ENCODE measurements around the gene MORN1.

Gene MORN1

DNA sequence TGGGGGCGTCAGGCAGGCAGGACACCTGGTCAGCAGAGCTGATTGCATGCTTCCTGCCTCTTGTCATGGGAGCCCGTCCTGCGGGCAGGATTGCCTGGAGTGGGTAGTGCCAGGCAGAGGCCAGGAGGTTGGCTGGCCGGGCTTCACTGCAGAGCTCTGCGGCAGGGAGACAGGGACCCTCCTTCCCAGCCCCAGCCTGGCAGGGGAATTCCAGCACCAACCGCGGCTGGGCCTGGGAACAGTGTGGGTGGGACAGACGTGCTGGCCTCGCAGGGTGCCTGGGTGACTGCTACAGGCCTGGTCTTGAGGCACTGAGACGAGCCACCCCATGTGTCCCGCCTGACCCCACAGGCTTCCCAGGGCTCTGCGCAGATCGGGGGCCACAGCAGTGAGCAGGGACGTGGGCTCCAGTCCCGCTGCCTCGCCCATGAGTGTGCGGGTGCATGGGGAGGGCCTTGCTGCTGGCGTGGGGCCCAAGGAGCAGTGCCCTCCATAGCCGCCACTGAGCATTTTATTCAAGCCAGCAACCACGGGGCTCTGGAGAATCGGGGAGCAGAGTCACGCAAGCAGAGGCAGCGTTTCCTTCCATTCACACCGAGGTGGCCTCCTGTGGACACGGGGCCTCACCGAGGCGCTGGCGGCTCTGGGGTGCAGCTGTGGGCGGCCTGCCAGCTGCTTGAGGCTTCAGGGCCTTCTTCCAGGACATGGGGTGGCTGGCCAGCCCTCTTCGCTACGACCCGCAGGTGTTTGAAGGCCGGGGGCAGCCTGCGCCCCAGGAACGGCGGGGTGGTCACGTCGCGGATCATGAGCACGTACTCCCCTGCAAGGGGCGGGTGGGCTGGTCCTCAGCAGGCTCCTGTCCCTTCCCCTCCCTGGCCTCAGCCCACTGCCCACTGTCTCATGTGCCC lies 70.3 kb downstream of the MORN1 start:
- H3K9ac ChIP-seq (ENCODE audit: low read depth, low read length, poor library complexity, severe bottlenecking) = no peak overlapping the region
- TF ChIP-seq, protein P1, sequence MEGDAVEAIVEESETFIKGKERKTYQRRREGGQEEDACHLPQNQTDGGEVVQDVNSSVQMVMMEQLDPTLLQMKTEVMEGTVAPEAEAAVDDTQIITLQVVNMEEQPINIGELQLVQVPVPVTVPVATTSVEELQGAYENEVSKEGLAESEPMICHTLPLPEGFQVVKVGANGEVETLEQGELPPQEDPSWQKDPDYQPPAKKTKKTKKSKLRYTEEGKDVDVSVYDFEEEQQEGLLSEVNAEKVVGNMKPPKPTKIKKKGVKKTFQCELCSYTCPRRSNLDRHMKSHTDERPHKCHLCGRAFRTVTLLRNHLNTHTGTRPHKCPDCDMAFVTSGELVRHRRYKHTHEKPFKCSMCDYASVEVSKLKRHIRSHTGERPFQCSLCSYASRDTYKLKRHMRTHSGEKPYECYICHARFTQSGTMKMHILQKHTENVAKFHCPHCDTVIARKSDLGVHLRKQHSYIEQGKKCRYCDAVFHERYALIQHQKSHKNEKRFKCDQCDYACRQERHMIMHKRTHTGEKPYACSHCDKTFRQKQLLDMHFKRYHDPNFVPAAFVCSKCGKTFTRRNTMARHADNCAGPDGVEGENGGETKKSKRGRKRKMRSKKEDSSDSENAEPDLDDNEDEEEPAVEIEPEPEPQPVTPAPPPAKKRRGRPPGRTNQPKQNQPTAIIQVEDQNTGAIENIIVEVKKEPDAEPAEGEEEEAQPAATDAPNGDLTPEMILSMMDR (conservative IDR thresholded peaks at IDR 0.05; ENCODE audit: low read length) = no peak
- no peak for TF ChIP-seq EZH2phosphoT487 (IDR thresholded peaks at IDR 0.05; ENCODE audit: borderline replicate concordance)
- H3K4me2 ChIP-seq (ENCODE audit: low read depth, low read length, poor library complexity, severe bottlenecking) = no peak overlapping the region
- no peaks in the 10 kb centered on the region for H4K20me1 ChIP-seq (ENCODE audit: insufficient read depth, low read length, poor library complexity, severe bottlenecking)
- H3K36me3 ChIP-seq (ENCODE audit: insufficient read depth, low read length) = no peaks in the 10 kb centered on the region
- no peaks in the 10 kb centered on the region for H3K4me1 ChIP-seq (ENCODE audit: insufficient read depth, low read length, poor library complexity, severe bottlenecking)
- peaks cover 5% of the 10 kb centered on the region; the same call in 1 of the 2 replicates for H3K9me3 ChIP-seq (ENCODE audit: insufficient read depth, low read depth, low read length)
- no peak overlapping the region for H3K4me3 ChIP-seq (ENCODE audit: low read length, poor library complexity, severe bottlenecking)
- no peaks in the 10 kb centered on the region for H3F3A ChIP-seq (ENCODE audit: low read depth)
- no peaks in the 10 kb centered on the region for H3K79me2 ChIP-seq (ENCODE audit: insufficient read depth, low read length)
- no peaks in the 10 kb centered on the region for H3K27me3 ChIP-seq (ENCODE audit: insufficient read depth, low read length, poor library complexity, severe bottlenecking)
- H3K9me2 ChIP-seq (replicated peaks; ENCODE audit: low read depth, low read length) = no peaks in the 10 kb centered on the region
- no peak overlapping the region for H2AFZ ChIP-seq (ENCODE audit: low read length)

DNA sequence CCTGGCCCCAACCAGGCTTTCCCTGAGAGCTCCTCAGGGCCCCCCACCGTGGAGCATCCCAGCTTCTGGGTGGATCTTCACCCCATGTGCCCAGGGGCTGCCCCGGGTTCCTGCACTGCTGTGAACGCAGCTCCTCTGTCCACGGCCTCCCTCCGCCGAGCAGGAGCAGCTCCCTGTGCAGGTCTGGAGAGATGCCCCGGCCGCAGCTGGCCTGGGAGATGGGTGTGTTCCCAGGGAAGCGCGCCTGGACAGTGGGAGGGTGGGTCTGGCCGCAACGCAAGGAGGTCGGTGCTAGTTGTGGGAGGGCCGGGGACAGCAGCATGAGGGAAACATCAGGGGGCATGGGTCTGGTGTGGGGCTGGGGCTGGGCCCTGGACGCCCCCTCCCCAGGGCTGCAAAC lies 71.3 kb downstream of the MORN1 start:
- H3K36me3 ChIP-seq (ENCODE audit: insufficient read depth, low read length) = no peaks in the 10 kb centered on the region
- no peaks in the 10 kb centered on the region for H3F3A ChIP-seq (ENCODE audit: low read depth)
- no peak for TF ChIP-seq EZH2phosphoT487 (IDR thresholded peaks at IDR 0.05; ENCODE audit: borderline replicate concordance)
- TF ChIP-seq, protein P1 (conservative IDR thresholded peaks at IDR 0.05; ENCODE audit: low read length) = no peak
- no peak overlapping the region for H3K4me3 ChIP-seq (ENCODE audit: low read length, poor library complexity, severe bottlenecking)
- no peaks in the 10 kb centered on the region for H3K9me2 ChIP-seq (replicated peaks; ENCODE audit: low read depth, low read length)
- H3K27me3 ChIP-seq (ENCODE audit: insufficient read depth, low read length, poor library complexity, severe bottlenecking) = no peaks in the 10 kb centered on the region
- no peak overlapping the region for H2AFZ ChIP-seq (ENCODE audit: low read length)
- no peaks in the 10 kb centered on the region for H4K20me1 ChIP-seq (ENCODE audit: insufficient read depth, low read length, poor library complexity, severe bottlenecking)
- peaks cover 5% of the 10 kb centered on the region; the same call in 1 of the 2 replicates for H3K9me3 ChIP-seq (ENCODE audit: insufficient read depth, low read depth, low read length)
- H3K4me2 ChIP-seq (ENCODE audit: low read depth, low read length, poor library complexity, severe bottlenecking) = no peak overlapping the region
- H3K9ac ChIP-seq (ENCODE audit: low read depth, low read length, poor library complexity, severe bottlenecking) = no peak overlapping the region
- H3K4me1 ChIP-seq (ENCODE audit: insufficient read depth, low read length, poor library complexity, severe bottlenecking) = peaks cover 7% of the 10 kb centered on the region
- no peaks in the 10 kb centered on the region for H3K79me2 ChIP-seq (ENCODE audit: insufficient read depth, low read length)

GRCh38 chr1:2319291-2319690 lies 72.1 kb downstream of the MORN1 start:
- Histone ChIP-seq H2AFZ (ENCODE audit: low read length) (no peak overlapping the region), H3K4me1 (ENCODE audit: insufficient read depth, low read length, poor library complexity, severe bottlenecking) (peaks cover 7% of the 10 kb centered on the region), H3F3A (ENCODE audit: low read depth) (no peaks in the 10 kb centered on the region), H3K79me2 (ENCODE audit: insufficient read depth, low read length) (no peaks in the 10 kb centered on the region), H3K9me2 (replicated peaks; ENCODE audit: low read depth, low read length) (no peaks in the 10 kb centered on the region), H3K27me3 (ENCODE audit: insufficient read depth, low read length, poor library complexity, severe bottlenecking) (no peaks in the 10 kb centered on the region), H3K36me3 (ENCODE audit: insufficient read depth, low read length) (no peaks in the 10 kb centered on the region), H3K4me3 (ENCODE audit: low read length, poor library complexity, severe bottlenecking) (no peak overlapping the region), H3K9me3 (ENCODE audit: insufficient read depth, low read depth, low read length) (peaks cover 4% of the 10 kb centered on the region; the same call in 1 of the 2 replicates), H3K4me2 (ENCODE audit: low read depth, low read length, poor library complexity, severe bottlenecking) (no peak overlapping the region), H3K9ac (ENCODE audit: low read depth, low read length, poor library complexity, severe bottlenecking) (no peak overlapping the region), H4K20me1 (ENCODE audit: insufficient read depth, low read length, poor library complexity, severe bottlenecking) (no peaks in the 10 kb centered on the region)
- TF ChIP-seq, protein P1 (conservative IDR thresholded peaks at IDR 0.05; ENCODE audit: low read length) = no peak
